SK-N-MC (cell line): Measurements from ENCODE around the gene TBC1D1.

Source experiments
- DNase-seq: peaks from one replicate; pipeline ENCODE4 v3.0.0-alpha.2; 2011; ENCODE audit warnings: low read depth, low spot score
- H3K27ac ChIP-seq: fragments of 200-600 bp; sonication (generic); 2 replicates; pipeline ENCODE4 v1.5.1; 2016; ENCODE audit warnings: mixed run types
- H3K36me3 ChIP-seq: fragments of 200-600 bp; sonication (generic); 2 replicates; pipeline ENCODE4 v1.6.1; 2017; ENCODE audit warnings: antibody characterized with exemption, low read length, mixed read lengths; ENCODE audit not compliant: insufficient read depth
- H3K4me3 ChIP-seq: fragments of 200-600 bp; sonication (generic); 2 replicates; pipeline ENCODE4 v1.5.1; 2016
- H3K9ac ChIP-seq: fragments of 200-600 bp; sonication (generic); 2 replicates; pipeline ENCODE4 v1.8.0; 2017; ENCODE audit warnings: mixed run types, mixed read lengths; ENCODE audit not compliant: insufficient read length
- H3K9me3 ChIP-seq: fragments of 200-600 bp; sonication (generic); 2 replicates; pipeline ENCODE4 v1.6.1; 2017; ENCODE audit warnings: low read depth, mild to moderate bottlenecking, antibody characterized with exemption, low read length, moderate library complexity, mixed read lengths
- EZH2 ChIP-seq: fragments of 200-600 bp; sonication (generic); IDR thresholded peaks from one replicate; pipeline ENCODE4 v1.6.1; 2017; ENCODE audit warnings: antibody characterized with exemption
- FOXP2 ChIP-seq: optimal IDR thresholded peaks from 2 replicates; pipeline ENCODE3; 2011; ENCODE audit warnings: mild to moderate bottlenecking, moderate library complexity; ENCODE audit not compliant: insufficient read depth; ENCODE audit errors: extremely low read length, control extremely low read depth
- POLR2AphosphoS5 ChIP-seq: IDR thresholded peaks from 2 replicates; pipeline ENCODE4 v1.6.1; 2012; ENCODE audit warnings: mild to moderate bottlenecking, low read depth, low read length, borderline replicate concordance

Gene TBC1D1

GRCh38 chr4:38078590-38079421 lies 187.9 kb downstream of the TBC1D1 start:
- H3K27ac ChIP-seq, result no peak overlapping the region
- no peaks in the 10 kb centered on the region for H3K36me3 ChIP-seq
- TF ChIP-seq FOXP2 (no peak), EZH2 (no peak), POLR2AphosphoS5 (no peak)
- H3K4me3 ChIP-seq, result no peak overlapping the region
- no peaks in the 10 kb centered on the region for H3K9me3 ChIP-seq
- no peak for DNase-seq
- no peak overlapping the region for H3K9ac ChIP-seq

DNA sequence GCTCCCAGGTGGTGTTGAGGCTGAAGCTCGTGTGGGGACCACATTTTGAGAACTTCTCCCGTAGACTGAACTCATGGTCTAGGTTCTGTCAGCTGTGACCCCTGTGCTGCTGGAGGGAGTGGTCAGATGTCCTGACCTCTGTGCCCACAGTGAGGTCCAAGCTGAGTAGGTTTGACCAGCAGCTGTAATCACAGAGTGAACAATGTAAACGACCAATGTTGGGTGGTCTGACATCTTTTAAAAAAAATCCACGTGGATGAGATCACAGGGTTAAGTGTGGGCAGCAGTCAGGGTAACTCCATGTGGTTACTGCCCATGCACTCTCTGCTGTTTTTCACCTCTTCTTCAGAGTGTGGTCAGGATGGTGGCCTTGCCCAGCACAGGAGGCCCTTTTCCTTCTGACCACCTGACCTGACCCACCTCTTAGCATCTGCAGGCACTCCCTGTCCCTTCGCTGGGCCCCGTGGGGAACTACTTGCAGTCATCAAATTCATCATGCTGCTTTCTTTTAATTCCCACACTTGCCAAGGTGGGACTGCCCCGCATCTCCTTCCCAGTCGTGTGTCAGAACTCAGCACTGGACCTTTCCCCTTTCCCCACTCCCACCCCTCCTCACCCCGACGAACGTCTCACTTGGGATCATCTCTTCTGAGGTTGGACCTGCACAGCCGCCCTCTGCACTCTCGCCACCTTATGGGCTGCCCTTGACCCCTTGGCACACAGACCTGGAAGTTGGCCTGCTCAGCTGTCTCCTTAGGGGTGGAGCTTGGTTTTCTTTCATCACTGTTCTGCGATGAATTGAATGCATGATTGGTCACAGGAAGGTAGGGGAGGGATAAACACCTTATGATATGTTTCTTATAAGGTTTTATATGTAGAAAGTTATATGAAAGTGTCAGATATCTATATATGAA lies 189.4 kb downstream of the TBC1D1 start:
- H3K9me3 ChIP-seq, result no peaks in the 10 kb centered on the region
- no peak overlapping the region for H3K27ac ChIP-seq
- H3K36me3 ChIP-seq, result no peaks in the 10 kb centered on the region
- H3K9ac ChIP-seq, result no peak overlapping the region
- no peak overlapping the region for H3K4me3 ChIP-seq
- no peak for TF ChIP-seq EZH2
- TF ChIP-seq POLR2AphosphoS5, result no peak
- TF ChIP-seq FOXP2, result no peak
- DNase-seq, result no peak

DNA sequence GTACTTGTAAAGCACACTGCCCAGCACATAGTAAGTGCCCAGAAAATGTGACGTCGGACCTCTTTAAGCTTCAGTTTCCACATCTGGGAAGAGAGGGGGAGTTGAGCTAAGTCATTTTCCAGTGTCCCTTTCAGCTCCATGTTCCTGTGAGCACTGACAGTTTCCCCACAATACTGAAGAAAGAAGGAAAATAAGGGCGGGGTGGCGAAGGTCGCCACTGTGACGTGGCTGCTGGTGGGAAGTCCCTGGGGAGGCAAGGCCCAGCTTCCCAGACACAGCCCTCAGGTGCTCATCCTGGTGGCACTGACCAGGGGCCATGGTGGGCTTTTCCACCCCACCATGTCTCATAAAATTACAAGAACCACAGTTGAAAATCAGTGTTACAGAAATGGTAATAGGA lies 191.1 kb downstream of the TBC1D1 start:
- no peak for DNase-seq

DNA sequence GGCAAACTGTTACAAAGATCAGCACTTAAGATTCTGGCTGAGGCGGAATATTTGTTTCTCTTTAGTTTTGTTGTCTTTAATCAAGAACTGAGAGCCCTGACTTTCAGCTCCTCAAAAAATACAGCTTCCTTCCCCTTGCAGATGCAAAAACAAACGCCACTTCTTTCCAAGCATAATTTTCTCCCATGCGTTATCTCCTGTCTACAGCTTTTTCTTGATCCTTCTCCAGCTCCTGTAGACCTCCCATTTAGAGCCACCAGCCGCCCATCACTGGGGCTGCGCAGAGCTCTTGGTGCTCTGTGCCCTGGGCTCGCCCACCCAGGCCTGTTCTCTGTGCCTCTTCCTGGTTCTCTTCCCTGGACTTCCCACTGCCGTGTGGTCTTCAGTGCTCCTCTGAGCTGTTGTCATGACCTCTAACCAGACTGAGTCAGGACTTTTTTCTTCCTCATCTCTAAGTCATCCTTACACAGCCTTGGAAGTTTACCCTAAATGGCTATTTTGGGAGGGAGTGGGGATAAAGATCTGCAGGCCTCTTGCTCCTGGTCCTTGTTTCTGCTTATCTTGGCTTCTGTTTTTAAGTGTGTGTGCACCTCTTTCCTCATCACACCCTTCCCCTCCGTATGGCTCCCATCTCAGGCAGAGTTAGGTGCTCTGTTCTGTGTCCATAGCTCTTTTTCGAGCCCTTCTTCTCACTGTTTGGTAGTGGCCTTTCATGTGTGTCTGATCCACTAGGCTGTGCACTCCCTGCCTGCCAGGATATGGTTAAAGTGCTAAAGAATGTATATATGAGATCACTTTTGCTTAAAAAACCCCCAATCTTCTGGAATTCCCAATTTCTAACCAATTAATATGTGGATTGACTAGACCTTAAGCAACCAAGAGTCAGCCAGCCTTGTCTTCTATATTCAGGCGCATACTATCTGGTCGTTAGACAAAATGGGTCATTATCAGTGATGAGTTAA lies 191.8 kb downstream of the TBC1D1 start:
- Histone ChIP-seq H3K9ac (no peak overlapping the region), H3K4me3 (no peak overlapping the region), H3K36me3 (no peaks in the 10 kb centered on the region), H3K9me3 (no peaks in the 10 kb centered on the region), H3K27ac (no peak overlapping the region)
- TF ChIP-seq POLR2AphosphoS5 (no peak), FOXP2 (no peak), EZH2 (no peak)
- no peak for DNase-seq

More for the DNA sequence above, 191.1 kb downstream of the TBC1D1 start:
- no peak overlapping the region for H3K4me3 ChIP-seq
- no peaks in the 10 kb centered on the region for H3K36me3 ChIP-seq
- H3K9me3 ChIP-seq, result no peaks in the 10 kb centered on the region
- no peak overlapping the region for H3K27ac ChIP-seq
- no peak for TF ChIP-seq POLR2AphosphoS5
- TF ChIP-seq FOXP2, result no peak
- TF ChIP-seq EZH2, result no peak
- H3K9ac ChIP-seq, result no peak overlapping the region

DNA sequence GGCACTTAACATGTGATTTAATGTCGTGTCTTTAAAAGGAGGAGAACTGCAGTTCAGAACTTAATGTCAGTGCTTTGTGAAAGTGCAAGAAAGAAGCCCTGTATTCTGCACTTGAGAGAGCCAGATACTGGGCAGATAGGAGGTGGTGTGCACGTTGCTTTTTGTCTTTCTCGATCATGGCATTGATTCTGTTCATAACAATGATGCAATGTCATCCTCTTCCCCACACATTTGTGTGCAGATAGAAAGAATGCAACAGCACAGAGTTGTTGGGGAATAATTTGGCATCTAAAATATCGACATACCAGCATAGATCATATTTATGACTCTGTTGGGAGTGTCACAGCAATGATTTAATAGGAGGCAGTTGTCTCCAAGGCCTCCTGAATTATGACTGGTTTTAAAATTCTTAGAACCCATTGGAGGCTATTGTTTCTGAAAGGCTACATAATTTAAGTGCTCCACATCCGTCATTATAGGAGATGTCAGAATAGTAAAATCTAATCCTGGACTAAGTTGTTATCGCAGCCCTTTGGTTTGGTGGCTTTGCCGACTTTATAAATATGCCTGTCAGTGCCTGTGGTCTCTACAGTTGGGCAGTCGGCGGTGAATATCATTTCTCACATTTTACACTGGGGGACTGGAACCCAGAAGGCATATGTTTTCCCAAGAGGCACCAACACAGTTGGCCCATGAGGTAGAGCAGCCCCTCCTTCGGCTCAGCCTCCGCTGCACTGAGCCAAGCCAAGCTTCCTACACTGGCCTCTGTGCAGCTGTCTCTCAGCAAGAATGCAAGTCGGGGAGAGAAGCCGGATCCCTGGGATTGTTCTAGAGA lies 194.2 kb downstream of the TBC1D1 start:
- H3K4me3 ChIP-seq, result no peak overlapping the region
- H3K9me3 ChIP-seq, result no peaks in the 10 kb centered on the region
- TF ChIP-seq EZH2, result no peak
- TF ChIP-seq FOXP2, result no peak
- no peak for TF ChIP-seq POLR2AphosphoS5
- H3K27ac ChIP-seq, result no peak overlapping the region
- no peaks in the 10 kb centered on the region for H3K36me3 ChIP-seq
- no peak for DNase-seq
- no peak overlapping the region for H3K9ac ChIP-seq

GRCh38 chr4:38085751-38086150 lies 194.9 kb downstream of the TBC1D1 start:
- no peak for DNase-seq
- TF ChIP-seq POLR2AphosphoS5, result no peak
- no peak for TF ChIP-seq FOXP2
- TF ChIP-seq EZH2, result no peak
- Histone ChIP-seq H3K36me3 (no peaks in the 10 kb centered on the region), H3K27ac (no peak overlapping the region), H3K9me3 (no peaks in the 10 kb centered on the region), H3K4me3 (no peak overlapping the region), H3K9ac (no peak overlapping the region)
